Measurements from ENCODE around the gene SPINT2.
"Not testable (repeated sequence)": the region's sequence is repeated elsewhere in the genome, so short reads cannot be mapped to it uniquely, and the experiment has no call there.

Gene SPINT2

GRCh38 chr19:38317104-38317612 is 52.8 kb downstream of the SPINT2 start:
- in situ Hi-C loops (cut with MboI; ENCODE audit: low sequenced_read_pairs), result no loop called here

- in situ Hi-C loops (cut with MboI; ENCODE audit: low sequenced_read_pairs), result no loop called here
Observed at GRCh38 chr19:38318660-38319059, 54.3 kb downstream of the SPINT2 start.

- in situ Hi-C loops (cut with MboI; ENCODE audit: low sequenced_read_pairs), result loop anchor here (10.0 kb wide), 1 partner anchor 75 kb away; no protein-coding TSS in a partner anchor
Observed at GRCh38 chr19:38319421-38320258, 55.3 kb downstream of the SPINT2 start, which contains the start of gene KCNK6. Gene KCNK6, plus strand, starts transcription at chr19:38319845. Its CDS starts 106 bp downstream, at chr19:38319951.

DNA sequence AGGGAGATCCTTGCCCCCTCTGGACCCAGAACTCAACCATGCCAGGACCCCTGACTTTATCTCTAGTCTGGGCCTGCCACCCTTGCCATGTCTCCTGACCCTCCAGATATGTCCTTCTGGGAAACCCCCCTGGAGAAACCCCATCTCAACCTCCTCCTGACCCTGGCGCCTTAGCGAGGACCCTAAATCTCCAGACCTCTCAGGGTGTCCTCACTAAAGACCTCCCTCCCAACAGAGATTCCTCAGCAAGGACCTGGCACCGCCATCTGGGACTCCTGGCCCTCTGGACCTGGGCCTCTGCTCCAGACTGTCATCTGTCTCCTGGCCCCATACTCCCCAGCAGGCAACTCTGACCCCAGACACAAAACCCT is 56.6 kb downstream of the SPINT2 start:
- in situ Hi-C loops (cut with MboI; ENCODE audit: low sequenced_read_pairs), result loop anchor here (10.0 kb wide), 1 partner anchor 76 kb away; no protein-coding TSS in a partner anchor

DNA sequence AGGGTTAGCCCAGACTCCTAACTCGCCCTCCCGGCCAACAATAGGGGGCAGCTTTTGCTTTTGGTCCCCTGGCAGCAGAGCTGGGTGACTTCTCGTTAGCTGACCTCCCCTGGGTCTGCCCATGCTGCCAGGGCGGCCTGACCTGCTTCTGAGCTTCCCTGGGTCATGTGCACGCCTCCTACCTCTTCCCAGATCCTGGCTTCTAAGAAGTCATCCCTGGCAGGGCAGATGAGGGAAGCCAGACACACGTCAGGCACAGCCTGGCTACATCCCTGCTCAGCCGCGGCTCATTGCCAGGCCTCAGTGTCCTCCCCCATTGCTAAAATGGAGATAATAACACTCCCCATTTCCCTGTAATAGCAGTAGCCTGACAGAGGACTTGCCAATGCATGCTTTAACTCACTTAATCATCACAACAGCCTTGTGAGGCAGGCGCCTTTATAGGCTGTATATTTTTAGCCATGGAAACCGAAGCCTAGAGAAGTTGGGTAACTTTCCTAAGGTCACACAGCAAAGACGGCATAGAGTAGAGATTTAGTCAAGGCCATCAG is 57.3 kb downstream of the SPINT2 start:
- in situ Hi-C loops (cut with MboI; ENCODE audit: low sequenced_read_pairs), result loop anchor here (10.0 kb wide), 1 partner anchor 77 kb away; no protein-coding TSS in a partner anchor

- in situ Hi-C loops (cut with MboI; ENCODE audit: low sequenced_read_pairs), result loop anchor here (10.0 kb wide), 1 partner anchor 78 kb away; no protein-coding TSS in a partner anchor
Observed at GRCh38 chr19:38323291-38323690, 58.9 kb downstream of the SPINT2 start.

GRCh38 chr19:38324431-38324830 is 60.1 kb downstream of the SPINT2 start:
- in situ Hi-C loops (cut with MboI; ENCODE audit: low sequenced_read_pairs), result loop anchor here (10.0 kb wide), 1 partner anchor 80 kb away; no protein-coding TSS in a partner anchor

GRCh38 chr19:38326591-38326990 is 62.2 kb downstream of the SPINT2 start:
- in situ Hi-C loops (cut with MboI; ENCODE audit: low sequenced_read_pairs), result loop anchor here (10.0 kb wide), 1 partner anchor 82 kb away; no protein-coding TSS in a partner anchor

- in situ Hi-C loops (cut with MboI; ENCODE audit: low sequenced_read_pairs), result loop anchor here (10.0 kb wide), 1 partner anchor 85 kb away; no protein-coding TSS in a partner anchor
Observed at GRCh38 chr19:38329651-38330050, 65.3 kb downstream of the SPINT2 start.

DNA sequence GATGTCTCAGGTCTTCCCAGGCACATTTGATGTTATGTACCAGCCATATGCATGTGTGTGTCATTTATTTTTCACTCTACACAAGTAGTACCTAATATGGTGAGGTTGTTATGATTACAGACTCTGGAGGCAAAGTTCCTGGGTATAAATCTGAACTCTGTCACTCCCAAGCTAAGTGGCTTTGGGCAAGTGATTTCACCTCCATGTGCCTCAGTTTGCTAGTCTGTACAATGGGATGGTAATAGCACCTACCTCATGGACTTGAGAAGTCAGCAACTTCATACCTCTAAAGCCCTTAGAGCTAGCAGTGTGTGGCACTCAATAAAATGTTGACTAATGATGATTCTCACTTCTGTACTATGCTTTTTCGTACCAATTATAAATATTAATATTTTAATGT is 67.4 kb downstream of the SPINT2 start:
- in situ Hi-C loops (cut with MboI; ENCODE audit: low sequenced_read_pairs), result no loop called here

DNA sequence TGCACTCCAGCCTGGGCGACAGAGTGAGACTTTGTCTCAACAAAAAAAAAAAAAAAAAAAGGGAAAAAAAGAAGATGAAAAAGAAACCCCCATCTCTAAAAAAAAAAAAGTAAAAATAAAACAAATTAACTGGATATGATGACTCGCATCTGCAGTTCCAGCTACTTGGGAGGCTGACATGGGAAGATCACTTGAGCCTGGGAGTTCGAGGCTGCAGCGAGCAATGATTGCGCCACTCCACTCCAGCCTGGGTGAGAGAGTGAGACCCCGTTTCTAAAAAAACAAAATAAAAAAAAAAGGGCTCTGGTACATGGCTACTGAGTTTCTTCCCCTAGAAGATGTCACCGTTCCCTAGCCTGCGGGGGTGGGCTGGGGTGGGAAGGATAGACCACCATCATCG is 68.9 kb downstream of the SPINT2 start:
- in situ Hi-C loops (cut with MboI; ENCODE audit: low sequenced_read_pairs), result no loop called here

DNA sequence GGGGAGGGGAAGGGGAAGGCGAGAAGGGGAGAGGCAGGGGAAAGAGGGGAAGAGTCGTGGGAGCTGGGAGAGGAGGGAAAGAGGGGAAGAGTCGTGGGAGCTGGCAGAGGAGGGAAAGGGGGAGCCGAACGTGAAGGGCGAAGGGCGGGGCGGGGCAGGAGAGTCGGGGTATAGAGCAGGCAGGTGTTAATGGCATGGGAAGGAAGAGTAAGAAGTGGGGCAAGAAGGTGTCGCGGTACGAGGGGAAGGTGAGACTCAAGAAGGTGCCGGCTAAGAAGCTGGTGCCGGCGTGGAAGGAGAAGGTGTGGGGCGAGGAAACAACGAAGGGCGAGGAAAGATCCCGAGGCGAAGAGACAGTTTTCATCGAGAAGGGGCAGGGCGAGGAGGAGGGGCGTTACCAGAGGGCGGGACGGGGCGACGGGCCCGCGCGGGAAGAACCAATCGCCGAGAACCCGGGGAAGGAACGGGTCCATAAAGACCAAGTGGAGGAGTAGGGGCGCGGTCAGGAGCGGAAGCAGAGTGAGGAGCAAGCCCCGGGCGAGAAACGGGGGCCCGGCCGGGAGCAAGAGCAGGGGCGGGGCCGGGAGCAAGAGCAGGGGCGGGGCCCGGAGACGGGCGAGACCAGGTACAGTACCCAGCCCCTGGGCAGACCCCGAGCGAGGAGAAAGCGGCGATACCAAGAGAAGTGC is 71.7 kb downstream of the SPINT2 start:
- in situ Hi-C loops (cut with MboI; ENCODE audit: low sequenced_read_pairs), result no loop called here

- in situ Hi-C loops (cut with MboI; ENCODE audit: low sequenced_read_pairs), result no loop called here
Observed at GRCh38 chr19:38336638-38337359, 72.4 kb downstream of the SPINT2 start.

GRCh38 chr19:38337360-38337653 is 72.9 kb downstream of the SPINT2 start:
- in situ Hi-C loops (cut with MboI; ENCODE audit: low sequenced_read_pairs), result no loop called here

DNA sequence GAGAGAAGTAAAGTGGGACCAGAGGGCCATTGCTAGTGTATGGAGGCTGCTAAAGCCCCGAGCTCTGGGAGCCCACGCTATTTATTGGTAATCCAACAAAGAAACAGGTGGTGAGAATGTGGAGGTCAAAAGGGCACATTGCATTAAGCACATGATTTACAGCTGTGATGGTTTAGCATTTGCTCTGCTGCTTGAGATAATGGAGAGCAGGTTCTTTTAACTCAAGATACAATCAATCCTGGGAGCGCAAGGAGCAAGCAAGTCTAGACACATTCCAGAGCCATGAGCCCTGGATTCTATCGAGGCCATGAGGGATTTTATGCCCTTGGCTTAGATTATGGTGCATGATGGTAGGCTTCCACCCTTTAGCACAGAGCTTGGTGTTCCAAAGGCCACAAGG is 74.6 kb downstream of the SPINT2 start:
- in situ Hi-C loops (cut with MboI; ENCODE audit: low sequenced_read_pairs), result not testable (repeated sequence)

- in situ Hi-C loops (cut with MboI; ENCODE audit: low sequenced_read_pairs), result no loop called here
Observed at GRCh38 chr19:38340927-38341326, 76.6 kb downstream of the SPINT2 start.
